MM.1S (cell line): ENCODE results near the gene HERPUD2.
"Not testable (repeated sequence)": the region's sequence is repeated elsewhere in the genome, so short reads cannot be mapped to it uniquely, and the experiment has no call there.

Experiments
- DNase-seq: peaks from one replicate; pipeline ENCODE4 v3.0.0-alpha.2; 2015
- H2AFZ ChIP-seq: fragments of 300-600 bp; sonication (generic); 2 replicates; pipeline ENCODE4 v1.6.0; 2016; ENCODE audit warnings: antibody characterized with exemption, low read length
- H3F3A ChIP-seq: fragments of 300-600 bp; sonication (generic); 2 replicates; pipeline ENCODE4 v1.6.1; 2016; ENCODE audit warnings: mild to moderate bottlenecking, antibody characterized with exemption, low read length, moderate library complexity, mixed read lengths; ENCODE audit not compliant: insufficient read depth
- H3K27ac ChIP-seq: fragments of 300-600 bp; sonication (generic); 2 replicates; pipeline ENCODE4 v1.5.1; 2016; ENCODE audit warnings: mild to moderate bottlenecking, low read length
- H3K27me3 ChIP-seq: fragments of 300-600 bp; sonication (generic); replicated peaks from 2 replicates; pipeline ENCODE4 v1.6.0; 2016; ENCODE audit warnings: low read length; ENCODE audit not compliant: insufficient read depth
- H3K36me3 ChIP-seq: fragments of 300-600 bp; sonication (generic); replicated peaks from 2 replicates; pipeline ENCODE4 v1.6.1; 2016; ENCODE audit warnings: mild to moderate bottlenecking, low read length, mixed read lengths; ENCODE audit not compliant: insufficient read depth
- H3K4me1 ChIP-seq: fragments of 300-600 bp; sonication (generic); 2 replicates; pipeline ENCODE4 v1.6.1; 2016; ENCODE audit warnings: low read length, mixed read lengths
- H3K4me2 ChIP-seq: fragments of 300-600 bp; sonication (generic); 2 replicates; pipeline ENCODE4 v1.6.0; 2016; ENCODE audit warnings: low read depth, low read length
- H3K4me3 ChIP-seq: fragments of 300-600 bp; sonication (generic); 2 replicates; pipeline ENCODE4 v1.5.1; 2016; ENCODE audit warnings: low read length, mixed read lengths
- H3K79me2 ChIP-seq: fragments of 300-600 bp; sonication (generic); 2 replicates; pipeline ENCODE4 v1.6.1; 2016; ENCODE audit warnings: mixed run types, low read length, mixed read lengths
- H3K9ac ChIP-seq: fragments of 300-600 bp; sonication (generic); 2 replicates; pipeline ENCODE4 v1.6.1; 2016; ENCODE audit warnings: low read length, mixed read lengths
- H3K9me2 ChIP-seq: fragments of 300-600 bp; sonication (generic); replicated peaks from 2 replicates; pipeline ENCODE4 v1.6.1; 2016; ENCODE audit warnings: mild to moderate bottlenecking, low read length, mixed read lengths; ENCODE audit not compliant: insufficient read depth
- H3K9me3 ChIP-seq: fragments of 300-600 bp; sonication (generic); replicated peaks from 2 replicates; pipeline ENCODE4 v1.6.1; 2016; ENCODE audit warnings: mild to moderate bottlenecking, low read length, mixed read lengths; ENCODE audit not compliant: insufficient read depth
- H4K20me1 ChIP-seq: fragments of 300-600 bp; sonication (generic); 2 replicates; pipeline ENCODE4 v1.6.1; 2016; ENCODE audit warnings: mild to moderate bottlenecking, low read length, moderate library complexity, mixed read lengths; ENCODE audit not compliant: insufficient read depth
- EZH2 ChIP-seq: fragments of 300-600 bp; sonication (generic); optimal IDR thresholded peaks from 2 replicates; pipeline ENCODE3; 2017; ENCODE audit warnings: low read depth, mild to moderate bottlenecking, antibody characterized with exemption, low read length, mixed read lengths
- EZH2phosphoT487 ChIP-seq: fragments of 300-600 bp; sonication (generic); IDR thresholded peaks from 2 replicates; pipeline ENCODE4 v1.6.1; 2018; ENCODE audit warnings: antibody characterized with exemption, low read length
- TF ChIP-seq, protein P1 (sequence below): fragments of 300-600 bp; sonication (generic); IDR thresholded peaks from 2 replicates; pipeline ENCODE4 v1.5.1; 2016; ENCODE audit warnings: antibody characterized with exemption, low read length, mixed read lengths

Gene HERPUD2

DNA sequence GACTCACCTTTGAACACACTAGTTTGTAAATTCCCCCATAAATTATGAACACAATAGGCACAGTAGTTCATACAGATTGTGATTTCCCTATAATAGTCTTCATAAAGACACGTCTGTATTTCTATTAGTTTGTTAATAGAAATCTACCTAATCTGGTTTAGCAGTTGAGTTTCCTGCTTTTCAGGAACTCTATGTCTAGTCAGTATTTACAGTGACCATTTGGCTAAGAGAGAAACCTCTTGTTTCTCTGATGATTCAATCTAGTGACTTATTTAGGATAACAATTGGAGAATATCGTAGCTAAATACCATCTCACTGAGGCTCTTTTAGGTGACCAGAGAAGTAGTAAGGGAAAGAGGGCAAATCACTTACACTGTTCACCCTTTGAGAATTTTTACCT lies 5.9 kb upstream of the HERPUD2 start:
- H3K27ac ChIP-seq = no peak overlapping the region
- H3K79me2 ChIP-seq = no peaks in the 10 kb centered on the region
- TF ChIP-seq, protein P1, sequence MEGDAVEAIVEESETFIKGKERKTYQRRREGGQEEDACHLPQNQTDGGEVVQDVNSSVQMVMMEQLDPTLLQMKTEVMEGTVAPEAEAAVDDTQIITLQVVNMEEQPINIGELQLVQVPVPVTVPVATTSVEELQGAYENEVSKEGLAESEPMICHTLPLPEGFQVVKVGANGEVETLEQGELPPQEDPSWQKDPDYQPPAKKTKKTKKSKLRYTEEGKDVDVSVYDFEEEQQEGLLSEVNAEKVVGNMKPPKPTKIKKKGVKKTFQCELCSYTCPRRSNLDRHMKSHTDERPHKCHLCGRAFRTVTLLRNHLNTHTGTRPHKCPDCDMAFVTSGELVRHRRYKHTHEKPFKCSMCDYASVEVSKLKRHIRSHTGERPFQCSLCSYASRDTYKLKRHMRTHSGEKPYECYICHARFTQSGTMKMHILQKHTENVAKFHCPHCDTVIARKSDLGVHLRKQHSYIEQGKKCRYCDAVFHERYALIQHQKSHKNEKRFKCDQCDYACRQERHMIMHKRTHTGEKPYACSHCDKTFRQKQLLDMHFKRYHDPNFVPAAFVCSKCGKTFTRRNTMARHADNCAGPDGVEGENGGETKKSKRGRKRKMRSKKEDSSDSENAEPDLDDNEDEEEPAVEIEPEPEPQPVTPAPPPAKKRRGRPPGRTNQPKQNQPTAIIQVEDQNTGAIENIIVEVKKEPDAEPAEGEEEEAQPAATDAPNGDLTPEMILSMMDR = no peak
- no peak for TF ChIP-seq EZH2phosphoT487
- TF ChIP-seq EZH2 = no peak
- H3K9me2 ChIP-seq = no peaks in the 10 kb centered on the region
- no peaks in the 10 kb centered on the region for H4K20me1 ChIP-seq
- no peaks in the 10 kb centered on the region for H3K36me3 ChIP-seq
- peaks cover 15% of the 10 kb centered on the region for H3F3A ChIP-seq
- no peaks in the 10 kb centered on the region for H3K9me3 ChIP-seq
- no peak for DNase-seq
- no peak overlapping the region for H3K9ac ChIP-seq
- no peak overlapping the region for H3K4me3 ChIP-seq
- no peak overlapping the region for H2AFZ ChIP-seq
- H3K27me3 ChIP-seq = no peaks in the 10 kb centered on the region
- H3K4me1 ChIP-seq = peaks cover 27% of the 10 kb centered on the region
- H3K4me2 ChIP-seq = no peak overlapping the region

DNA sequence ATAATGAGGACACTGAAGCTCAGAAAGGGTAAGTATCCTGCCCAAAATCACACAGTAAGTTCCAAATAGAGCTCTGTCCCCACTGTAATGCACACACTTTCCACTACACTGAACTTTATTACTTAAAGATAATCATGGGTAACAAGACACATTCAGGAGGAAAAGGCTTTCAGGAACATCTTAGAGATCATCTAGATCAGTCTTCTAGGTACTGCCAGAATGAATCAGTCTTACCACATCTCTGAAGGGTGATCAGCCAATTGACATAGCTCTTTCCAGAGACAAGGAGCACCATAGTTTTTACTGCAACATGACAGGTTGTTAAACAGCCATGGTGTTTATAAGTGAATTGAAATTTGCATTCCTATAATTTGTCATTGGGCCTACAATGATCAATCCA lies 5.4 kb upstream of the HERPUD2 start:
- Histone ChIP-seq H4K20me1 (no peaks in the 10 kb centered on the region), H3K27ac (peak overlapping the region; percentile 45; the same call in 1 of the 2 replicates), H3K79me2 (0 out of 2 replicates have a peak, but pooled peaks cover 3% of the 10 kb centered on the region), H2AFZ (no peak overlapping the region), H3K36me3 (no peaks in the 10 kb centered on the region), H3K9ac (no peak overlapping the region), H3K9me2 (no peaks in the 10 kb centered on the region), H3K4me1 (peaks cover 29% of the 10 kb centered on the region), H3K4me2 (peak overlapping the region; percentile 21), H3K9me3 (no peaks in the 10 kb centered on the region), H3K4me3 (no peak overlapping the region), H3K27me3 (no peaks in the 10 kb centered on the region), H3F3A (peaks cover 15% of the 10 kb centered on the region)
- DNase-seq = no peak
- TF ChIP-seq EZH2phosphoT487 (no peak), EZH2 (no peak)
- TF ChIP-seq, protein P1 = no peak

DNA sequence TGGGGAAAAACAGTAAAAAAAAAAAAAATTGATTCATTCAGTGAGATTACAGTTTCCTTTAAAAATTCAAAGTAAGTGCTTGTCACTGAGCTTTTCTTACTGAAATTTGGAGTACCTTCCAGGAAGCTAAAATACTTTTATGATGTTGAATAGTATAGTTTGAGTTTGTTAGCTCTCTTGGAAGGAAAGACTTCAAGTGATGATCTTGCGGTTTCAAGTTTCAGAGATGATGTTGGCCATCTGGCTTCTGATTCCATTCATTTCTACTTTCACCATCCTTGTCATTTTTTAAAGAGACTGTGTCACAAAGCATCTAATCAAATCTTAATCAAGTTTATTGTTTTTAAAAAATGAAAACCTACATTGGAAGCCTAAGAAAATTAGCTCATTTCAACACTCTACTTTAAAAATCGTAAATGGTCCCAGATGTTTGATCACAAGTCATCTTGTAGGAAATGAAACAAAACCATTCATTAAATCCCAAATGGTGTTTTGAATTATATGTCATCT lies 4.9 kb upstream of the HERPUD2 start:
- H3F3A ChIP-seq = peaks cover 15% of the 10 kb centered on the region
- 0 out of 2 replicates have a peak, but pooled peaks cover 5% of the 10 kb centered on the region for H3K79me2 ChIP-seq
- H3K4me1 ChIP-seq = peaks cover 29% of the 10 kb centered on the region
- TF ChIP-seq EZH2phosphoT487 (no peak), EZH2 (no peak)
- TF ChIP-seq, protein P1 = no peak
- no peaks in the 10 kb centered on the region for H3K36me3 ChIP-seq
- H3K9me3 ChIP-seq = no peaks in the 10 kb centered on the region
- H3K27me3 ChIP-seq = no peaks in the 10 kb centered on the region
- no peak overlapping the region for H3K9ac ChIP-seq
- peak overlapping the region; percentile 45; the same call in 1 of the 2 replicates for H3K27ac ChIP-seq
- H3K9me2 ChIP-seq = no peaks in the 10 kb centered on the region
- H4K20me1 ChIP-seq = no peaks in the 10 kb centered on the region
- H3K4me3 ChIP-seq = no peak overlapping the region
- peak; percentile 67 for DNase-seq
- H3K4me2 ChIP-seq = peak overlapping the region; percentile 21
- H2AFZ ChIP-seq = no peak overlapping the region

DNA sequence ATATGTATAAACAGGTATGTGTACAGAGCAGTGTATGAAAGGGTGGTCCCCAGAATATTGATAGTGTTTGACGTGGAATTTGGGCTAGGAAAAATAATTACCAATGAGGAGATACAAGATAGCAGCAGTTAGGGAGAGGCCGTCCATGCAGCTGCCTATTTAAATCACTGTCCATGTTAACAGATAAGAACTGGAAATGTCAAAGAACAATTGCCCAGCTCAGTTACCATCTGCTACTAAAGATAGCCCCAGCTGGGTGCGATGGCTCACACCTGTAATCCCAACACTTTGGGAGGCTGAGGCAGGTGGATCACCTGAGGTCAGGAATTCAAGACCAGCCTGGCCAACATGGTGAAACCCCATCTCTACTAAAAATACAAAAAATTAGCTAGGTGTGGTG lies 3.4 kb upstream of the HERPUD2 start:
- H3K9me3 ChIP-seq, H3K4me2 ChIP-seq, H4K20me1 ChIP-seq, H3K9ac ChIP-seq, H3K36me3 ChIP-seq, DNase-seq, H2AFZ ChIP-seq, H3K4me3 ChIP-seq, H3K9me2 ChIP-seq, H3K27ac ChIP-seq, H3K27me3 ChIP-seq: not testable (repeated sequence)
- Histone ChIP-seq H3K4me1 (peaks cover 29% of the 10 kb centered on the region), H3F3A (peaks cover 15% of the 10 kb centered on the region), H3K79me2 (peaks cover 16% of the 10 kb centered on the region)
